Smooth muscle cell (in vitro differentiated cells): ENCODE data around the gene SSBP2. TPM values are rescaled to one million over a fixed set of nuclear protein-coding genes. Genes with fewer than 3 reads are reported as not detected.
"Not testable (repeated sequence)": the region's sequence is repeated elsewhere in the genome, so short reads cannot be mapped to it uniquely, and the experiment has no call there.

Source experiments
- DNase-seq: peaks from one replicate; lab custom pipeline; 2025; ENCODE audit not compliant: unreplicated experiment; lab: John Stamatoyannopoulos, UW
- H2AFZ ChIP-seq: fragments of 200-600 bp; sonication (generic); 2 replicates; pipeline ENCODE4 v1.6.0; 2016; ENCODE audit warnings: antibody characterized with exemption, low read depth, mild to moderate bottlenecking
- H3F3A ChIP-seq: fragments of 200-600 bp; sonication (generic); 2 replicates; pipeline ENCODE4 v1.6.0; 2017; ENCODE audit warnings: antibody characterized with exemption, low read depth
- H3K27ac ChIP-seq: fragments of 200-600 bp; sonication (generic); 2 replicates; pipeline ENCODE4 v1.5.1; 2016; ENCODE audit warnings: low read depth, mild to moderate bottlenecking
- H3K27me3 ChIP-seq: fragments of 200-600 bp; sonication (generic); 2 replicates; pipeline ENCODE4 v1.6.1; 2016; ENCODE audit warnings: low read depth, mild to moderate bottlenecking
- H3K36me3 ChIP-seq: fragments of 200-600 bp; sonication (generic); 2 replicates; pipeline ENCODE4 v1.5.1; 2016; ENCODE audit warnings: low read depth
- H3K4me1 ChIP-seq: fragments of 200-600 bp; sonication (generic); 2 replicates; pipeline ENCODE4 v1.5.1; 2016; ENCODE audit warnings: low read depth
- H3K4me2 ChIP-seq: fragments of 200-600 bp; sonication (generic); 2 replicates; pipeline ENCODE4 v1.6.0; 2016; ENCODE audit warnings: mild to moderate bottlenecking
- H3K4me3 ChIP-seq: fragments of 200-600 bp; sonication (generic); 2 replicates; pipeline ENCODE4 v1.5.1; 2016; ENCODE audit warnings: mild to moderate bottlenecking
- H3K79me2 ChIP-seq: fragments of 200-600 bp; sonication (generic); 2 replicates; pipeline ENCODE4 v1.6.0; 2016; ENCODE audit warnings: low read depth, mild to moderate bottlenecking
- H3K9ac ChIP-seq: fragments of 200-600 bp; sonication (generic); 2 replicates; pipeline ENCODE4 v1.6.0; 2016; ENCODE audit warnings: low read depth
- H3K9me3 ChIP-seq: fragments of 200-600 bp; sonication (generic); replicated peaks from 2 replicates; pipeline ENCODE4 v1.5.1; 2016; ENCODE audit warnings: low read depth
- H4K20me1 ChIP-seq: fragments of 200-600 bp; sonication (generic); 2 replicates; pipeline ENCODE4 v1.6.0; 2016; ENCODE audit warnings: low read depth
- WGBS: methylation state at CpG from one replicate; pipeline ENCODE4 v1.1.7; 2016; ENCODE audit warnings: low lambda C conversion rate; 5-methylcytosine and 5-hydroxymethylcytosine counted together
- polyA plus RNA-seq: library from polyadenylated mRNA; unstranded; fragments of >200 nt; fragmentation: Nextera tagmentation; extraction: Ambion mirVana; gene quantifications from 2 replicates; pipeline ENCODE4 v1.2.1, GENCODE V29; 2016
- total RNA-seq: library from RNA; depleted of rRNA; stranded (reverse); fragments of >200 nt; gene quantifications from 2 replicates; pipeline ENCODE4 v1.2.3, GENCODE V29; 2014
- TF ChIP-seq, protein P1 (sequence below): fragments of 200-600 bp; sonication (generic); IDR thresholded peaks from 2 replicates; pipeline ENCODE4 v1.5.1; 2017; ENCODE audit warnings: borderline replicate concordance, mild to moderate bottlenecking, antibody characterized with exemption; ENCODE audit not compliant: insufficient read depth, poor library complexity, severe bottlenecking

The SSBP2 gene
- total and polyA plus RNA-seq, 2 experiments from 2014 or later = 44.0 to 48.0 TPM

DNA sequence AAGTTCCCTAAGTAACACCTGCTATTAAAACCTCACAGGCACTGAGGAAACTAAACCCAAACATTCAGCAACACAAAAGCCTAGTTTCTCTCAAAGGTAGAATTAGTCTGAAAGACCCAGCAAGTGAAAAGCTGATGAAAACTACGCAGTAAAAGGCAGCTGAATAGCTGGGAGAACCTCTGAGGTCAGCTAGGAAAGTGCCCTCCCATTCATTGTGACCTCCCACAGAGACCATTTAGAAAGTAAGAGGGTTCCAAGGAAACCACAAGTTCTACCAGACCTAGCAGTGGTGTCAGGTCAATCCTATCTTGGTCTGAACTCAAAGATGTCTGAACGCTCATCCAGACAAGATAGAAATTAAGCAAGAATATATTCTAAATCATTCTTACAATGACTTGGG, 144.7 kb downstream of the SSBP2 start:
- Histone ChIP-seq H4K20me1 (no peaks in the 10 kb centered on the region), H3K4me3 (no peak overlapping the region), H3K27me3 (no peaks in the 10 kb centered on the region), H3K4me1 (peaks cover 21% of the 10 kb centered on the region), H3K79me2 (no peaks in the 10 kb centered on the region), H3F3A (no peaks in the 10 kb centered on the region), H3K36me3 (no peaks in the 10 kb centered on the region), H3K27ac (no peak overlapping the region), H2AFZ (no peak overlapping the region), H3K9ac (no peak overlapping the region), H3K9me3 (no peaks in the 10 kb centered on the region), H3K4me2 (no peak overlapping the region)
- WGBS = 76% methylated on average over 2 of the region's 2 CpGs
- TF ChIP-seq, protein P1, sequence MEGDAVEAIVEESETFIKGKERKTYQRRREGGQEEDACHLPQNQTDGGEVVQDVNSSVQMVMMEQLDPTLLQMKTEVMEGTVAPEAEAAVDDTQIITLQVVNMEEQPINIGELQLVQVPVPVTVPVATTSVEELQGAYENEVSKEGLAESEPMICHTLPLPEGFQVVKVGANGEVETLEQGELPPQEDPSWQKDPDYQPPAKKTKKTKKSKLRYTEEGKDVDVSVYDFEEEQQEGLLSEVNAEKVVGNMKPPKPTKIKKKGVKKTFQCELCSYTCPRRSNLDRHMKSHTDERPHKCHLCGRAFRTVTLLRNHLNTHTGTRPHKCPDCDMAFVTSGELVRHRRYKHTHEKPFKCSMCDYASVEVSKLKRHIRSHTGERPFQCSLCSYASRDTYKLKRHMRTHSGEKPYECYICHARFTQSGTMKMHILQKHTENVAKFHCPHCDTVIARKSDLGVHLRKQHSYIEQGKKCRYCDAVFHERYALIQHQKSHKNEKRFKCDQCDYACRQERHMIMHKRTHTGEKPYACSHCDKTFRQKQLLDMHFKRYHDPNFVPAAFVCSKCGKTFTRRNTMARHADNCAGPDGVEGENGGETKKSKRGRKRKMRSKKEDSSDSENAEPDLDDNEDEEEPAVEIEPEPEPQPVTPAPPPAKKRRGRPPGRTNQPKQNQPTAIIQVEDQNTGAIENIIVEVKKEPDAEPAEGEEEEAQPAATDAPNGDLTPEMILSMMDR = no peak
- no peak for DNase-seq

DNA sequence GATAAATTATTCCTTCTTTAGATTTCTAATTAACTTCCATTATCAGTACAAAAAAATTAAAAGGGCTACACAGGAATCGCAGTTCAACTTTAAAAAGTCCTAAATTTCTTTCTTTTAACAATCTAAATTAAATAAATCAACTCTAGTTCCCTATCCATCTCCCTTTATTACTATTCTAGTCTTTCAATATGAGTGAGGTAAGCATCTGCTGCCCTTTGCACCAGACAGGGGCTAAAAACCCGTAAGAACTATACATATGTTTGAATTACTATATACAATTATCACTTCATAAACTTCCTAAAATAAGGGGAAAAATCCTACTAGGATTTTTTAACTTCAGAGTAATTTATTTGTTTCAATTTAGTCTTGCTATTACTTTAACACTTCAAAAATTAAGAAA, 145.6 kb downstream of the SSBP2 start:
- no peak for DNase-seq
- Histone ChIP-seq H3K9me3 (no peaks in the 10 kb centered on the region), H3K79me2 (no peaks in the 10 kb centered on the region), H3K27me3 (no peaks in the 10 kb centered on the region), H4K20me1 (no peaks in the 10 kb centered on the region), H3K4me1 (peaks cover 18% of the 10 kb centered on the region), H3K36me3 (no peaks in the 10 kb centered on the region), H3K4me3 (no peak overlapping the region), H2AFZ (no peak overlapping the region), H3K27ac (no peak overlapping the region), H3F3A (no peaks in the 10 kb centered on the region), H3K9ac (no peak overlapping the region), H3K4me2 (no peak overlapping the region)
- WGBS = 95% methylated on average over 2 of the region's 2 CpGs
- TF ChIP-seq, protein P1 = no peak

DNA sequence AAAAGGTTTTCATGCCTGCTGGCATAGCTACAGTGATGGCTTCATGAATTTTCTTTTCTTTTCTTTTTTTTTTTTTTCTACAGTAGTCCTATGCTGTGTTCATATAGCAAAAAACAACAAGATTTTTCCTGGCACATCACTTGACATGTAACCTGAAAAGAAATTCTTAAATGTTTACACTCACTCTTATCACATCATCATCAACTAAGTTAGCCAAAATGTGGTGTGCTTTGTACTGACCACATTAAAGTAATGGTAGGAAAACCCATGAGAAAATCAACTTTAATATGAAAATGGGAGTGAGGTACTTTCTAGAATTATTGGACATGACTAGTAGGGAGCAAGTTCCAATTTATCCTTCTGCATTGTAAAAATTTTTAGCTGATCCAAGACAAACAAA, 146.7 kb downstream of the SSBP2 start:
- Histone ChIP-seq H3K36me3 (peaks cover 1% of the 10 kb centered on the region), H3K4me3 (no peak overlapping the region), H4K20me1 (no peaks in the 10 kb centered on the region), H3K9me3 (peaks cover 2% of the 10 kb centered on the region), H3K4me2 (no peak overlapping the region), H3K4me1 (peaks cover 18% of the 10 kb centered on the region), H3K27ac (no peak overlapping the region), H3K27me3 (no peaks in the 10 kb centered on the region), H3F3A (no peaks in the 10 kb centered on the region), H2AFZ (no peak overlapping the region), H3K9ac (no peak overlapping the region), H3K79me2 (no peaks in the 10 kb centered on the region)
- TF ChIP-seq, protein P1 = no peak
- no peak for DNase-seq

DNA sequence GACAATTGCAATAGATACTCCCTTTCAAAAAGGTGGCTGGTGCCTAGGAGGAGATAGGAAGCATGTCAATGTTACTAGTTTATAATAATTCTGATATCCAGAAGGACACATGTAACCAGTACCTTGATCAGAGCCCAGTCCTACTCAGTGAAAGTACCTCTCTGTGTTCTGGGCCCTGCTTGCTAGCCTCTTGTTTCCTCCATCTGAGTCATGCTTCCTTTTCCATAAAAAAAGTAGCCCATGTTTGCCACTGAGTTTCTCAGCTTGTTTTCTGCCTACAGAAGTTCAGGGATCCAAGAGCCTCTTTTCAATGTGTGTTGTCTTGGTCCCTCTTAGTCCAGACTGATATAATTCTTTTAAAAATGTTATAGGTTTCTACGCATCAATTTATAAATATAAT, 149.0 kb downstream of the SSBP2 start:
- Histone ChIP-seq H3K9ac (no peak overlapping the region), H3K79me2 (no peaks in the 10 kb centered on the region), H3K9me3 (peaks cover 13% of the 10 kb centered on the region), H3K4me3 (no peak overlapping the region), H3K27me3 (no peaks in the 10 kb centered on the region), H3K4me2 (no peak overlapping the region), H3F3A (no peaks in the 10 kb centered on the region), H4K20me1 (no peaks in the 10 kb centered on the region), H3K4me1 (peaks cover 18% of the 10 kb centered on the region), H3K27ac (no peak overlapping the region), H3K36me3 (peaks cover 9% of the 10 kb centered on the region), H2AFZ (no peak overlapping the region)
- 100% methylated on average over 1 of the region's 1 CpG for WGBS
- TF ChIP-seq, protein P1 = no peak
- DNase-seq = no peak

DNA sequence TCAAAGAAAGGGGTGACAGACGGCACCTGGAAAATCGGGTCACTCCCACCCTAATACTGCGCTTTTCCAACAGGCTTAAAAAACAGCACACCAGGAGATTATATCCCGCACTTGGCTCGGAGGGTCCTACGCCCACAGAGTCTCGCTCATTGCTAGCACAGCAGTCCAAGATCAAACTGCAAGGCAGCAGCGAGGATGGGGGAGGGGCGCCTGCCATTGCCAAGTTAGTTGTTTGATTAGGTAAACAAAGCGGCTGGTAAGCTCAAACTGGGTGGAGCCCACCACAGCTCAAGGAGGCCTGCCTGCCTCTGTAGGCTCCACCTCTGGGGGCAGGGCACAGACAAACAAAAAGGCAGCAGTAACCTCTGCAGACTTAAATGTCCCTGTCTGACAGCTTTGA, 158.8 kb downstream of the SSBP2 start:
- not testable (repeated sequence) for H2AFZ ChIP-seq, H3K36me3 ChIP-seq, H3K4me3 ChIP-seq, H3F3A ChIP-seq, H3K79me2 ChIP-seq, H3K27ac ChIP-seq, DNase-seq, H4K20me1 ChIP-seq, H3K4me2 ChIP-seq, H3K9ac ChIP-seq, H3K9me3 ChIP-seq, H3K27me3 ChIP-seq
- whole genome bisulfite sequencing = over 99% methylated on average over 10 of the region's 10 CpGs
- H3K4me1 ChIP-seq = peaks cover 13% of the 10 kb centered on the region
